Endothelial cell of umbilical vein (primary cell): Measurements from ENCODE around the gene EDEM2.

Source experiments
- EZH2 ChIP-seq: IDR thresholded peaks from 2 replicates; pipeline ENCODE4 v1.6.1; 2012; ENCODE audit warnings: borderline replicate concordance, low read depth, mild to moderate bottlenecking, moderate library complexity, low read length, inconsistent platforms; ENCODE audit not compliant: severe bottlenecking
- FOS ChIP-seq: IDR thresholded peaks from 2 replicates; pipeline ENCODE4 v1.6.1; 2011; ENCODE audit warnings: mild to moderate bottlenecking, low read length, moderate library complexity, borderline replicate concordance; ENCODE audit not compliant: insufficient read depth
- GATA2 ChIP-seq: IDR thresholded peaks from 2 replicates; pipeline ENCODE4 v1.7.0; 2011; ENCODE audit warnings: low read depth, mild to moderate bottlenecking, moderate library complexity, mixed read lengths, low read length; ENCODE audit not compliant: insufficient read length, insufficient read depth
- JUN ChIP-seq: IDR thresholded peaks from 2 replicates; pipeline ENCODE4 v1.6.1; 2011; ENCODE audit warnings: borderline replicate concordance, low read depth; ENCODE audit not compliant: insufficient read length, insufficient read depth
- MYC ChIP-seq: IDR thresholded peaks from one replicate; pipeline ENCODE4 v1.6.1; 2011; ENCODE audit warnings: mild to moderate bottlenecking, low read depth, low read length
- POLR2A ChIP-seq: IDR thresholded peaks from 2 replicates; pipeline ENCODE4 v1.6.1; 2012; ENCODE audit warnings: low read depth, mild to moderate bottlenecking, control low read depth, low read length
- POLR2AphosphoS5 ChIP-seq: IDR thresholded peaks from 2 replicates; pipeline ENCODE4 v1.6.1; 2012; ENCODE audit warnings: low read depth, mild to moderate bottlenecking, control low read depth, low read length, moderate library complexity; ENCODE audit not compliant: insufficient read depth
- TF ChIP-seq, protein P1 (sequence below), 2 donors: IDR thresholded peaks; 1 replicate in 1 of 2; 2 replicates in 1 of 2; pipeline ENCODE4 v1.5.1; 2011; ENCODE audit warnings: low read length in 2 of 2, mild to moderate bottlenecking in 2 of 2, moderate library complexity in 2 of 2, control low read depth in 1 of 2, inconsistent platforms in 1 of 2, low read depth in 1 of 2; ENCODE audit not compliant: insufficient read depth in 1 of 2; ENCODE audit errors: extremely low read depth in 1 of 2
- TF ChIP-seq, protein P2 (sequence below): IDR thresholded peaks from 2 replicates; pipeline ENCODE4 v1.6.1; 2011; ENCODE audit not compliant: insufficient read depth, insufficient read length

DNA sequence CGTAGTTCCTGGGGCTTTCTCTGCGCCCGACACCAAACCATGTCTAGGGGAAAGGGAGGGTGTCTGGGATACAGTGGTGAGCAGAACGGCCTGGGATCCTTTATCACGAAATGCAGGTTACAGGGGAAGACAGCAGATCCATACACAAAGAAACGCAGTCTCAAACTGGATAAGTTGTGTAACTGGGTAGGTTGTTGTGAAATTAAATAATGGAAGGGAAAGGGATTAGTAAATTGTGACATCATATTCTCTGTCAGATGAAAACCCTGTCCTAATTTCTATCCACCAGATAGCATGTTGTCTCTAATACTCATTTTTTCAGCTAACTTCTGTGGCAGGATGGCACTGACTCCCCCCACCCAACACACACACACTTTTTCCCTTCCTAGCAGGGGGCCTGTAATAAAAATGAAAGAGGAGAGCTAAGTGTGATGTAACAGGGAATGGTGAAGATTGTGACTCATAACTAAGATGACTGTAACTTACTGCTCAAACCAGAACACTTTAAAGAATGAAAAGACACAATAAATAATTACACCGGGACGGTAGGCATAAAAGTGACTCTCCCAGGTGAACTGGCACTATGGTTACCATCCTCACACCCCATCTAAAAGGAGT, 53.8 kb downstream of the EDEM2 start:
- TF ChIP-seq, protein P1, sequence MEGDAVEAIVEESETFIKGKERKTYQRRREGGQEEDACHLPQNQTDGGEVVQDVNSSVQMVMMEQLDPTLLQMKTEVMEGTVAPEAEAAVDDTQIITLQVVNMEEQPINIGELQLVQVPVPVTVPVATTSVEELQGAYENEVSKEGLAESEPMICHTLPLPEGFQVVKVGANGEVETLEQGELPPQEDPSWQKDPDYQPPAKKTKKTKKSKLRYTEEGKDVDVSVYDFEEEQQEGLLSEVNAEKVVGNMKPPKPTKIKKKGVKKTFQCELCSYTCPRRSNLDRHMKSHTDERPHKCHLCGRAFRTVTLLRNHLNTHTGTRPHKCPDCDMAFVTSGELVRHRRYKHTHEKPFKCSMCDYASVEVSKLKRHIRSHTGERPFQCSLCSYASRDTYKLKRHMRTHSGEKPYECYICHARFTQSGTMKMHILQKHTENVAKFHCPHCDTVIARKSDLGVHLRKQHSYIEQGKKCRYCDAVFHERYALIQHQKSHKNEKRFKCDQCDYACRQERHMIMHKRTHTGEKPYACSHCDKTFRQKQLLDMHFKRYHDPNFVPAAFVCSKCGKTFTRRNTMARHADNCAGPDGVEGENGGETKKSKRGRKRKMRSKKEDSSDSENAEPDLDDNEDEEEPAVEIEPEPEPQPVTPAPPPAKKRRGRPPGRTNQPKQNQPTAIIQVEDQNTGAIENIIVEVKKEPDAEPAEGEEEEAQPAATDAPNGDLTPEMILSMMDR (IDR thresholded peaks at IDR 0.05; ENCODE audit: extremely low read depth in 1 of 2, insufficient read depth in 1 of 2, low read depth in 1 of 2, low read length in 2 of 2): no peak
- TF ChIP-seq JUN (peak; percentile 21), POLR2A (no peak), POLR2AphosphoS5 (no peak), MYC (no peak), FOS (peak; percentile 79), EZH2 (no peak), GATA2 (no peak)
- TF ChIP-seq, protein P2, sequence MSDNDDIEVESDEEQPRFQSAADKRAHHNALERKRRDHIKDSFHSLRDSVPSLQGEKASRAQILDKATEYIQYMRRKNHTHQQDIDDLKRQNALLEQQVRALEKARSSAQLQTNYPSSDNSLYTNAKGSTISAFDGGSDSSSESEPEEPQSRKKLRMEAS: no peak
